ENCODE data around the gene PRKCH. TPM values are rescaled to one million over a fixed set of nuclear protein-coding genes. Genes with fewer than 3 reads are reported as not detected.

PRKCH gene
- total and polyA plus RNA-seq, 2 of the 13 experiments (the other 11 are each of a cell fraction or from before 2014, with no cell fraction given), result 0.48 to 1.3 TPM

GRCh38 chr14:61562321-61563161, 241.2 kb downstream of the PRKCH start (continued):
- TF ChIP-seq ZNF580 (CRISPR knock-in tag; IDR thresholded peaks at IDR 0.05; ENCODE audit: borderline replicate concordance, low read depth), result 0 out of 2 replicates have a peak, but pooled peaks have one; percentile 36
- TF ChIP-seq JUNB (CRISPR knock-in tag; IDR thresholded peaks at IDR 0.05; ENCODE audit: borderline replicate concordance), result peak; percentile 56; the same call in 1 of the 2 replicates
- TF ChIP-seq GATAD2A (CRISPR knock-in tag; IDR thresholded peaks at IDR 0.05), result peak; percentile 85
- no peak for TF ChIP-seq SATB2 (CRISPR knock-in tag; IDR thresholded peaks at IDR 0.05)
- TF ChIP-seq NFE2L2 (IDR thresholded peaks at IDR 0.05; ENCODE audit: low read length), result peak; percentile 53; the same call in 1 of the 2 replicates
- TF ChIP-seq REXO4 (CRISPR knock-in tag; IDR thresholded peaks at IDR 0.05; ENCODE audit: borderline replicate concordance), result no peak
- TF ChIP-seq SOX6 (IDR thresholded peaks at IDR 0.05), result no peak
- peak; percentile 57; the same call in 1 of the 2 replicates for TF ChIP-seq SOX6 (CRISPR knock-in tag; IDR thresholded peaks at IDR 0.05)
- no peak for TF ChIP-seq BATF2 (CRISPR knock-in tag; IDR thresholded peaks at IDR 0.05)
- peak; percentile 73; the same call in 1 of the 2 replicates for TF ChIP-seq HMG20A (CRISPR knock-in tag; IDR thresholded peaks at IDR 0.05; ENCODE audit: borderline replicate concordance)
- no peak for TF ChIP-seq HOXA3 (CRISPR knock-in tag; IDR thresholded peaks at IDR 0.05)
- peak; percentile 68 for TF ChIP-seq RXRB (CRISPR knock-in tag; IDR thresholded peaks at IDR 0.05; ENCODE audit: borderline replicate concordance)
- peak; percentile 22; the same call in 1 of the 2 replicates for TF ChIP-seq ISL2 (CRISPR knock-in tag; IDR thresholded peaks at IDR 0.05)
- TF ChIP-seq SOX5 (CRISPR knock-in tag; IDR thresholded peaks at IDR 0.05; ENCODE audit: borderline replicate concordance), result peak; percentile 62; the same call in 1 of the 2 replicates
- TF ChIP-seq SMAD3 (CRISPR knock-in tag; IDR thresholded peaks at IDR 0.05), result peak; percentile 24; the same call in 1 of the 2 replicates
- TF ChIP-seq NCOA5 (CRISPR knock-in tag; IDR thresholded peaks at IDR 0.05), result no peak
- no peak for TF ChIP-seq ADNP (CRISPR knock-in tag; IDR thresholded peaks at IDR 0.05)
- no peak for TF ChIP-seq MEIS1 (CRISPR knock-in tag; IDR thresholded peaks at IDR 0.05; ENCODE audit: borderline replicate concordance)
- peak; percentile 62; the same call in 1 of the 3 replicates for TF ChIP-seq MXI1 (IDR thresholded peaks at IDR 0.05; ENCODE audit: borderline replicate concordance, low read depth, low read length)
- peak; percentile 49; the same call in 1 of the 2 replicates for TF ChIP-seq HNF1B (CRISPR knock-in tag; IDR thresholded peaks at IDR 0.05)
- TF ChIP-seq ZNF24 (IDR thresholded peaks at IDR 0.05), result no peak
- no peak for TF ChIP-seq MIER2 (CRISPR knock-in tag; IDR thresholded peaks at IDR 0.05)
- TF ChIP-seq ZKSCAN8 (CRISPR knock-in tag; IDR thresholded peaks at IDR 0.05; ENCODE audit: borderline replicate concordance), result peak; percentile 78; the same call in 1 of the 2 replicates
- TF ChIP-seq ZFP62 (CRISPR knock-in tag; IDR thresholded peaks at IDR 0.05), result no peak
- peak; percentile 78 for TF ChIP-seq MED1 (CRISPR knock-in tag; IDR thresholded peaks at IDR 0.05)
- TF ChIP-seq NCOA2 (CRISPR knock-in tag; IDR thresholded peaks at IDR 0.05), result peak; percentile 70
- no peak for TF ChIP-seq GABPA (IDR thresholded peaks at IDR 0.05; ENCODE audit: low read depth, low read length)
- TF ChIP-seq GABPA (CRISPR knock-in tag; IDR thresholded peaks at IDR 0.05; ENCODE audit: low read depth), result no peak
- TF ChIP-seq ZNF383 (CRISPR knock-in tag; IDR thresholded peaks at IDR 0.05; ENCODE audit: borderline replicate concordance), result no peak
- peak; percentile 70 for TF ChIP-seq ELF3 (CRISPR knock-in tag; IDR thresholded peaks at IDR 0.05)
- no peak for TF ChIP-seq MEIS2 (CRISPR knock-in tag; IDR thresholded peaks at IDR 0.05)
- 0 out of 2 replicates have a peak, but pooled peaks have one; percentile 16 for TF ChIP-seq CBX5 (CRISPR knock-in tag; IDR thresholded peaks at IDR 0.05; ENCODE audit: borderline replicate concordance)
